Tibial artery (tissue), 4 donors: ENCODE measurements around the gene SLC30A7.

Experiments
- DNase-seq, 2 donors: peaks; one replicate each; pipeline ENCODE4 v3.0.0-alpha.2; 2019
- H3K27ac ChIP-seq, 2 donors: fragments of 200-600 bp; sonication (generic) in 1 of 2; 1 replicate in 1 of 2; 2 replicates in 1 of 2; pipeline ENCODE4 v1.5.1; 2018 to 2019; ENCODE audit warnings: mild to moderate bottlenecking in 1 of 2
- H3K27me3 ChIP-seq, 2 donors: fragments of 200-600 bp; sonication (generic) in 1 of 2; one replicate each; pipeline versions ENCODE4 v1.5.1 to v1.6.0; 2016 to 2019
- H3K36me3 ChIP-seq, 3 donors: fragments of 200-600 bp; sonication (generic) in 2 of 3; one replicate each; pipeline ENCODE4 v1.5.1; 2016 to 2019; ENCODE audit warnings: mild to moderate bottlenecking in 2 of 3
- H3K4me1 ChIP-seq, 4 donors: fragments of 200-600 bp; sonication (generic) in 2 of 4; 1 replicate in 3 of 4; 2 replicates in 1 of 4; pipeline ENCODE4 v1.5.1; 2016 to 2019
- H3K4me3 ChIP-seq, 2 donors: fragments of 200-600 bp; sonication (generic) in 1 of 2; 1 replicate in 1 of 2; 2 replicates in 1 of 2; pipeline ENCODE4 v1.5.1; 2018 to 2019; ENCODE audit warnings: mild to moderate bottlenecking in 2 of 2
- H3K9me3 ChIP-seq, 3 donors: fragments of 200-600 bp; sonication (generic) in 1 of 3; one replicate each; pipeline ENCODE4 v1.5.1; 2016 to 2019
- intact Hi-C: fragments of 100-400 bp; cut with DNase I; formaldehyde crosslinking; loops from one replicate; pipeline ENCODE4 v1.15.0; 2023; ENCODE audit warnings: low total_unique reads
- TF ChIP-seq, protein P1 (sequence below), 2 experiments: fragments of 200-600 bp in 1 of 2; fragments of 450-650 bp in 1 of 2; IDR thresholded peaks; one replicate each; pipeline ENCODE4 v1.5.1; 2017 to 2019; ENCODE audit warnings: antibody characterized with exemption in 2 of 2, mild to moderate bottlenecking in 1 of 2, moderate library complexity in 1 of 2

SLC30A7 gene

GRCh38 chr1:101029184-101029583, 133.3 kb downstream of the SLC30A7 start:
- no peaks in the 10 kb centered on the region for H3K27me3 ChIP-seq
- no peak for DNase-seq
- peaks cover 0 to 15% (median 5%) of the 10 kb centered on the region in 4 donors for H3K4me1 ChIP-seq
- H3K4me3 ChIP-seq = no peak overlapping the region
- TF ChIP-seq, protein P1, sequence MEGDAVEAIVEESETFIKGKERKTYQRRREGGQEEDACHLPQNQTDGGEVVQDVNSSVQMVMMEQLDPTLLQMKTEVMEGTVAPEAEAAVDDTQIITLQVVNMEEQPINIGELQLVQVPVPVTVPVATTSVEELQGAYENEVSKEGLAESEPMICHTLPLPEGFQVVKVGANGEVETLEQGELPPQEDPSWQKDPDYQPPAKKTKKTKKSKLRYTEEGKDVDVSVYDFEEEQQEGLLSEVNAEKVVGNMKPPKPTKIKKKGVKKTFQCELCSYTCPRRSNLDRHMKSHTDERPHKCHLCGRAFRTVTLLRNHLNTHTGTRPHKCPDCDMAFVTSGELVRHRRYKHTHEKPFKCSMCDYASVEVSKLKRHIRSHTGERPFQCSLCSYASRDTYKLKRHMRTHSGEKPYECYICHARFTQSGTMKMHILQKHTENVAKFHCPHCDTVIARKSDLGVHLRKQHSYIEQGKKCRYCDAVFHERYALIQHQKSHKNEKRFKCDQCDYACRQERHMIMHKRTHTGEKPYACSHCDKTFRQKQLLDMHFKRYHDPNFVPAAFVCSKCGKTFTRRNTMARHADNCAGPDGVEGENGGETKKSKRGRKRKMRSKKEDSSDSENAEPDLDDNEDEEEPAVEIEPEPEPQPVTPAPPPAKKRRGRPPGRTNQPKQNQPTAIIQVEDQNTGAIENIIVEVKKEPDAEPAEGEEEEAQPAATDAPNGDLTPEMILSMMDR (IDR thresholded peaks at IDR 0.05) = no peak
- H3K27ac ChIP-seq = no peak overlapping the region
- H3K9me3 ChIP-seq = no peaks in the 10 kb centered on the region
- intact Hi-C loops = no loop called here
- no peaks in the 10 kb centered on the region for H3K36me3 ChIP-seq

DNA sequence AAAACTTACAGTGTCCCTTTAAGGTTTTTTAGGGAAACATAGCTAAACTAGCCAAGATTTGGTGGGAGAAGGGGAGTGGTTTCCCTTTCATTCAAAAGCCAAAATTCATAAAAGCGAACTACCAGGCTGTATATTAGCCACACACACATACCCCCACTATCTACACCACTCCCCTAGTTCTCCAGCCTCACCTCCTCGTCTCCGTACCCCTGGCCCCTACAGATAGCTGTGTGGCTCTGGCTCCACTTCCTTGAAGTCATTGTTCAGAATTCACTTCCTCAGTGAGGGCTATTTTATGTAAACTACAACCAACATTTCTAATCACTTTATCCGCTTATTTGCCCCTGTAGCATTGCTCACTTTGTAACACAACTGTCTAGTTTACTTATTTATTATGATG, 135.0 kb downstream of the SLC30A7 start:
- H3K4me1 ChIP-seq = peaks cover 0 to 4% (median 2%) of the 10 kb centered on the region in 4 donors
- no peak overlapping the region for H3K4me3 ChIP-seq
- intact Hi-C loops = no loop called here
- no peaks in the 10 kb centered on the region for H3K9me3 ChIP-seq
- no peak for DNase-seq
- no peaks in the 10 kb centered on the region for H3K36me3 ChIP-seq
- no peak overlapping the region for H3K27ac ChIP-seq
- TF ChIP-seq, protein P1 (IDR thresholded peaks at IDR 0.05) = no peak
- no peaks in the 10 kb centered on the region for H3K27me3 ChIP-seq
